Liver (tissue), 9 donors: ENCODE results near the gene CTNNBL1. TPM values are rescaled to one million over a fixed set of nuclear protein-coding genes. Genes with fewer than 3 reads are reported as not detected.

Experiments used
- DNase-seq: peaks from one replicate; pipeline ENCODE4 v3.0.0-alpha.2; 2017; ENCODE audit warnings: low spot score
- H3K27ac ChIP-seq, 2 donors: one replicate each; pipeline ENCODE4 v1.7.0; 2013; ENCODE audit warnings: inconsistent platforms in 2 of 2, low read length in 2 of 2, control low read depth in 1 of 2, low read depth in 1 of 2, mild to moderate bottlenecking in 1 of 2
- H3K27me3 ChIP-seq, 4 donors: one replicate each; pipeline versions ENCODE4 v1.6.1 to v1.7.0; 2013; ENCODE audit warnings: low read length in 3 of 4, inconsistent platforms in 1 of 4, mild to moderate bottlenecking in 1 of 4, moderate library complexity in 1 of 4; ENCODE audit not compliant: control insufficient read depth in 4 of 4, insufficient read depth in 4 of 4
- H3K36me3 ChIP-seq, 4 donors: one replicate each; pipeline versions ENCODE4 v1.6.1 to v1.7.0; 2013; ENCODE audit warnings: low read length in 3 of 4, mild to moderate bottlenecking in 3 of 4, low read depth in 1 of 4, moderate library complexity in 1 of 4; ENCODE audit not compliant: control insufficient read depth in 4 of 4, insufficient read depth in 3 of 4
- H3K4me1 ChIP-seq, 4 donors: one replicate each; pipeline versions ENCODE4 v1.6.1 to v1.7.0; 2013; ENCODE audit warnings: low read length in 3 of 4, mild to moderate bottlenecking in 3 of 4, moderate library complexity in 1 of 4; ENCODE audit not compliant: control insufficient read depth in 4 of 4, insufficient read depth in 4 of 4
- H3K4me3 ChIP-seq, 3 donors: one replicate each; pipeline versions ENCODE4 v1.6.1 to v1.7.0; 2013; ENCODE audit warnings: low read length in 3 of 3, control low read depth in 1 of 3, low read depth in 1 of 3, mild to moderate bottlenecking in 1 of 3
- H3K9ac ChIP-seq, 2 donors: one replicate each; pipeline ENCODE4 v1.7.0; 2013; ENCODE audit warnings: low read length in 2 of 2, mild to moderate bottlenecking in 2 of 2, moderate library complexity in 2 of 2, control low read depth in 1 of 2, low read depth in 1 of 2
- H3K9me3 ChIP-seq, 4 donors: one replicate each; pipeline versions ENCODE4 v1.6.1 to v1.7.0; 2013; ENCODE audit warnings: low read length in 3 of 4; ENCODE audit not compliant: control insufficient read depth in 4 of 4
- ATF3 ChIP-seq: IDR thresholded peaks from 2 replicates; pipeline ENCODE4 v1.6.1; 2016; ENCODE audit warnings: antibody characterized with exemption
- CTCF ChIP-seq: fragments of 150-350 bp; IDR thresholded peaks from 2 replicates; pipeline ENCODE4 v1.5.1; 2017; ENCODE audit warnings: improper control_type of control experiment, low read depth, low read length; ENCODE audit not compliant: missing input control
- EGR1 ChIP-seq, 2 donors: IDR thresholded peaks; 2 replicates each; pipeline ENCODE4 v1.6.1; 2016 to 2018; ENCODE audit warnings: antibody characterized with exemption in 2 of 2, low read depth in 2 of 2
- FOXA1 ChIP-seq: IDR thresholded peaks from 2 replicates; pipeline ENCODE4 v1.6.1; 2016; ENCODE audit warnings: antibody characterized with exemption
- FOXA2 ChIP-seq: IDR thresholded peaks from 2 replicates; pipeline ENCODE4 v1.6.1; 2016; ENCODE audit warnings: antibody characterized with exemption
- GABPA ChIP-seq, 2 donors: IDR thresholded peaks in 1 of 2; conservative IDR thresholded peaks in 1 of 2; 2 replicates each; pipeline ENCODE4 v1.6.1; 2016; ENCODE audit warnings: antibody characterized with exemption in 2 of 2, mild to moderate bottlenecking in 1 of 2, moderate library complexity in 1 of 2
- HNF4A ChIP-seq, 2 donors: conservative IDR thresholded peaks; 2 replicates each; pipeline ENCODE4 v1.6.1; 2016; ENCODE audit warnings: antibody characterized with exemption in 2 of 2, mild to moderate bottlenecking in 2 of 2
- HNF4G ChIP-seq: IDR thresholded peaks from 2 replicates; pipeline ENCODE4 v1.6.1; 2016; ENCODE audit warnings: antibody characterized with exemption
- JUND ChIP-seq, 2 donors: IDR thresholded peaks; 2 replicates each; pipeline ENCODE4 v1.6.1; 2016; ENCODE audit warnings: antibody characterized with exemption in 2 of 2
- NR2F2 ChIP-seq: IDR thresholded peaks from 2 replicates; pipeline ENCODE4 v1.6.1; 2016; ENCODE audit warnings: antibody characterized with exemption
- RAD21 ChIP-seq, 2 donors: IDR thresholded peaks; 2 replicates each; pipeline ENCODE4 v1.6.1; 2016; ENCODE audit warnings: antibody characterized with exemption in 2 of 2, mild to moderate bottlenecking in 2 of 2
- RXRA ChIP-seq, 2 donors: IDR thresholded peaks; 2 replicates each; pipeline ENCODE4 v1.6.1; 2017 to 2018; ENCODE audit warnings: antibody characterized with exemption in 2 of 2, mild to moderate bottlenecking in 1 of 2
- SP1 ChIP-seq: IDR thresholded peaks from 2 replicates; pipeline ENCODE4 v1.6.1; 2018; ENCODE audit warnings: antibody characterized with exemption, mild to moderate bottlenecking
- TAF1 ChIP-seq: conservative IDR thresholded peaks from 2 replicates; pipeline ENCODE4 v1.6.1; 2016; ENCODE audit warnings: antibody characterized with exemption, mild to moderate bottlenecking
- YY1 ChIP-seq: IDR thresholded peaks from 2 replicates; pipeline ENCODE4 v1.6.1; 2016; ENCODE audit warnings: antibody characterized with exemption, mild to moderate bottlenecking
- WGBS: extraction: QIAGEN DNeasy Blood & Tissue Kit; methylation state at CpG from one replicate; pipeline ENCODE4 v1.1.7; 2013; 5-methylcytosine and 5-hydroxymethylcytosine counted together
- polyA plus RNA-seq, 2 donors: library from polyadenylated mRNA; stranded (reverse) in 1 of 2; unstranded in 1 of 2; fragments of 200-250 nt in 1 of 2; fragments of >200 nt in 1 of 2; fragmentation: Nextera tagmentation in 1 of 2; extraction: Ambion mirVana in 1 of 2; gene quantifications; one replicate each; pipeline versions ENCODE4 v1.2.1 to v1.2.3, GENCODE V29; 2013 to 2015
- total RNA-seq, 2 donors: library from RNA; depleted of rRNA; stranded (reverse); fragments of >200 nt; gene quantifications; one replicate each; pipeline ENCODE4 v1.2.3, GENCODE V29; 2014
- TF ChIP-seq, protein P1 (sequence below): IDR thresholded peaks from 2 replicates; pipeline ENCODE4 v1.6.1; 2016; ENCODE audit warnings: antibody characterized with exemption
- TF ChIP-seq, protein P2 (sequence below): IDR thresholded peaks from 2 replicates; pipeline ENCODE4 v1.6.1; 2016; ENCODE audit warnings: antibody characterized with exemption, mild to moderate bottlenecking
- TF ChIP-seq, protein P3 (sequence below): IDR thresholded peaks from 2 replicates; pipeline ENCODE4 v1.6.1; 2016; ENCODE audit warnings: antibody characterized with exemption
- donor health status: healthy.
- donor health status: healthy.
- donor health status: healthy.
- donor health status: healthy.
- donor health status: healthy.

Gene CTNNBL1
- total and polyA plus RNA-seq, 4 donors, result 18.3 to 25.4 (median 20.3) TPM

DNA sequence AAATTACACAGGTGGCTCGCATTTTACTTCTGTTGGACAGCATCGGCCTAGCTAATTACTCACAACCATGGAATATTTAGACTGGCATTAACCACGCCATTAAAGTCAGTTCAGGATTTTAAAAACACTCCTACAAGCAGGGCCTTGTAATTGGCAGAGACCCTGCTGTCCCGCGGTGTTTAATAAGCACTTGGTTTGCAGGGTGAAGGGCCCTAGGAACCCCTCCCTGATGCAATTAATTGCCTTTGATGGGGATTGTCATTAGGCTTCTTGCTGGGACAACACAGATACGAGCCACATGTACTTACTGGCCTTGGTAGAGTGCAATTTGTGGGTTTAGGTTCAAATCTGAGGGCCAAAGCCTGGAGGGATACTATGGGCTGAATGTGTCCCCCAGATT lies 201.3 kb downstream of the CTNNBL1 start:
- Histone ChIP-seq H3K9me3 (no peaks in the 10 kb centered on the region), H3K27ac (no peak overlapping the region), H3K4me1 (no peaks in the 10 kb centered on the region), H3K27me3 (no peaks in the 10 kb centered on the region), H3K36me3 (no peaks in the 10 kb centered on the region), H3K4me3 (no peak overlapping the region), H3K9ac (no peak overlapping the region)
- no peak for TF ChIP-seq JUND (IDR thresholded peaks at IDR 0.05)
- no peak for TF ChIP-seq YY1
- TF ChIP-seq, protein P1, sequence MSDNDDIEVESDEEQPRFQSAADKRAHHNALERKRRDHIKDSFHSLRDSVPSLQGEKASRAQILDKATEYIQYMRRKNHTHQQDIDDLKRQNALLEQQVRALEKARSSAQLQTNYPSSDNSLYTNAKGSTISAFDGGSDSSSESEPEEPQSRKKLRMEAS, result no peak
- no peak for TF ChIP-seq HNF4A (conservative IDR thresholded peaks at IDR 0.05)
- no peak for TF ChIP-seq CTCF
- no peak for TF ChIP-seq FOXA1
- TF ChIP-seq EGR1 (IDR thresholded peaks at IDR 0.05; ENCODE audit: low read depth in 2 of 2), result no peak
- TF ChIP-seq ATF3, result no peak
- TF ChIP-seq SP1, result no peak
- no peak for TF ChIP-seq GABPA (IDR thresholded peaks at IDR 0.05 in 1 of 2, conservative IDR thresholded peaks at IDR 0.05 in 1 of 2)
- no peak for TF ChIP-seq TAF1
- no peak for TF ChIP-seq NR2F2
- no peak for TF ChIP-seq RXRA (IDR thresholded peaks at IDR 0.05)
- TF ChIP-seq, protein P2, sequence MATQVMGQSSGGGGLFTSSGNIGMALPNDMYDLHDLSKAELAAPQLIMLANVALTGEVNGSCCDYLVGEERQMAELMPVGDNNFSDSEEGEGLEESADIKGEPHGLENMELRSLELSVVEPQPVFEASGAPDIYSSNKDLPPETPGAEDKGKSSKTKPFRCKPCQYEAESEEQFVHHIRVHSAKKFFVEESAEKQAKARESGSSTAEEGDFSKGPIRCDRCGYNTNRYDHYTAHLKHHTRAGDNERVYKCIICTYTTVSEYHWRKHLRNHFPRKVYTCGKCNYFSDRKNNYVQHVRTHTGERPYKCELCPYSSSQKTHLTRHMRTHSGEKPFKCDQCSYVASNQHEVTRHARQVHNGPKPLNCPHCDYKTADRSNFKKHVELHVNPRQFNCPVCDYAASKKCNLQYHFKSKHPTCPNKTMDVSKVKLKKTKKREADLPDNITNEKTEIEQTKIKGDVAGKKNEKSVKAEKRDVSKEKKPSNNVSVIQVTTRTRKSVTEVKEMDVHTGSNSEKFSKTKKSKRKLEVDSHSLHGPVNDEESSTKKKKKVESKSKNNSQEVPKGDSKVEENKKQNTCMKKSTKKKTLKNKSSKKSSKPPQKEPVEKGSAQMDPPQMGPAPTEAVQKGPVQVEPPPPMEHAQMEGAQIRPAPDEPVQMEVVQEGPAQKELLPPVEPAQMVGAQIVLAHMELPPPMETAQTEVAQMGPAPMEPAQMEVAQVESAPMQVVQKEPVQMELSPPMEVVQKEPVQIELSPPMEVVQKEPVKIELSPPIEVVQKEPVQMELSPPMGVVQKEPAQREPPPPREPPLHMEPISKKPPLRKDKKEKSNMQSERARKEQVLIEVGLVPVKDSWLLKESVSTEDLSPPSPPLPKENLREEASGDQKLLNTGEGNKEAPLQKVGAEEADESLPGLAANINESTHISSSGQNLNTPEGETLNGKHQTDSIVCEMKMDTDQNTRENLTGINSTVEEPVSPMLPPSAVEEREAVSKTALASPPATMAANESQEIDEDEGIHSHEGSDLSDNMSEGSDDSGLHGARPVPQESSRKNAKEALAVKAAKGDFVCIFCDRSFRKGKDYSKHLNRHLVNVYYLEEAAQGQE, result no peak
- TF ChIP-seq, protein P3, sequence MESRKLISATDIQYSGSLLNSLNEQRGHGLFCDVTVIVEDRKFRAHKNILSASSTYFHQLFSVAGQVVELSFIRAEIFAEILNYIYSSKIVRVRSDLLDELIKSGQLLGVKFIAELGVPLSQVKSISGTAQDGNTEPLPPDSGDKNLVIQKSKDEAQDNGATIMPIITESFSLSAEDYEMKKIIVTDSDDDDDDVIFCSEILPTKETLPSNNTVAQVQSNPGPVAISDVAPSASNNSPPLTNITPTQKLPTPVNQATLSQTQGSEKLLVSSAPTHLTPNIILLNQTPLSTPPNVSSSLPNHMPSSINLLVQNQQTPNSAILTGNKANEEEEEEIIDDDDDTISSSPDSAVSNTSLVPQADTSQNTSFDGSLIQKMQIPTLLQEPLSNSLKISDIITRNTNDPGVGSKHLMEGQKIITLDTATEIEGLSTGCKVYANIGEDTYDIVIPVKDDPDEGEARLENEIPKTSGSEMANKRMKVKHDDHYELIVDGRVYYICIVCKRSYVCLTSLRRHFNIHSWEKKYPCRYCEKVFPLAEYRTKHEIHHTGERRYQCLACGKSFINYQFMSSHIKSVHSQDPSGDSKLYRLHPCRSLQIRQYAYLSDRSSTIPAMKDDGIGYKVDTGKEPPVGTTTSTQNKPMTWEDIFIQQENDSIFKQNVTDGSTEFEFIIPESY, result no peak
- TF ChIP-seq HNF4G, result no peak
- TF ChIP-seq RAD21 (IDR thresholded peaks at IDR 0.05), result no peak
- TF ChIP-seq FOXA2, result no peak
- WGBS, result 94% methylated on average over 6 of the region's 6 CpGs
- no peak for DNase-seq
